GM12878 (cell line): Measurements from ENCODE around the gene SLC35B4. TPM values are rescaled to one million over a fixed set of nuclear protein-coding genes. Genes with fewer than 3 reads are reported as not detected.

Source experiments
- CHD4 ChIP-seq: fragments of 200-600 bp; sonication (generic); IDR thresholded peaks from 2 replicates; pipeline ENCODE4 v1.6.1; 2016; ENCODE audit warnings: mild to moderate bottlenecking
- CUX1 ChIP-seq: IDR thresholded peaks from 2 replicates; pipeline ENCODE4 v1.6.1; 2012; ENCODE audit warnings: improper control_type of control experiment, low read depth, low read length; ENCODE audit not compliant: insufficient replicate concordance
- MTA3 ChIP-seq: IDR thresholded peaks from 2 replicates; pipeline ENCODE4 v1.6.1; 2012; ENCODE audit warnings: low read length, inconsistent platforms, borderline replicate concordance
- NFIC ChIP-seq: IDR thresholded peaks from 2 replicates; pipeline ENCODE4 v1.6.1; 2012; ENCODE audit warnings: low read depth, mild to moderate bottlenecking, inconsistent platforms, low read length, moderate library complexity
- RFX5 ChIP-seq: IDR thresholded peaks from 2 replicates; pipeline ENCODE4 v1.6.1; 2011; ENCODE audit warnings: low read depth, low read length, improper control_type of control experiment
- SRF ChIP-seq, 2 experiments: IDR thresholded peaks; 2 replicates each; pipeline ENCODE4 v1.6.1; 2011; ENCODE audit warnings: low read depth in 2 of 2, low read length in 2 of 2, mild to moderate bottlenecking in 1 of 2, moderate library complexity in 1 of 2
- SUPT20H ChIP-seq: IDR thresholded peaks from 2 replicates; pipeline ENCODE4 v1.6.1; 2011; ENCODE audit warnings: low read depth, mild to moderate bottlenecking, low read length, moderate library complexity, borderline replicate concordance; ENCODE audit not compliant: control insufficient read depth
- USF1 ChIP-seq: IDR thresholded peaks from 2 replicates; pipeline ENCODE4 v1.6.1; 2011; ENCODE audit warnings: borderline replicate concordance, low read depth, mild to moderate bottlenecking, moderate library complexity, mixed read lengths, low read length; ENCODE audit not compliant: insufficient read depth; ENCODE audit errors: extremely low read length
- polyA plus RNA-seq, 11 experiments: library from polyadenylated mRNA; depleted of rRNA in 4 of 11; unstranded in 6 of 11; stranded (reverse) in 5 of 11; fragments of >200 nt; fragmentation: Nextera tagmentation in 4 of 11; fragmentation: Illumina TruSeq in 1 of 11; extraction: Ambion mirVana in 4 of 11; extraction: Trizol in 1 of 11; gene quantifications; 1 replicate in 1 of 11; 2 replicates in 10 of 11; pipeline versions ENCODE4 v1.2.1 to v1.2.3, GENCODE V29; 2011 to 2016; ENCODE audit warnings: inconsistent platforms in 2 of 11, missing spikeins in 2 of 11, low read depth in 1 of 11
- total RNA-seq, 4 experiments: library from RNA; depleted of rRNA in 3 of 4; stranded (reverse); fragments of >200 nt in 3 of 4; fragmentation: Illumina TruSeq in 1 of 4; extraction: Trizol in 1 of 4; gene quantifications; 2 replicates each; pipeline versions ENCODE4 v1.2.1 to v1.2.3, GENCODE V29; 2013 to 2021
- TF ChIP-seq, protein P1 (sequence below): IDR thresholded peaks from 2 replicates; pipeline ENCODE4 v1.6.1; 2012; ENCODE audit warnings: low read depth, low read length, improper control_type of control experiment

The SLC35B4 gene
- total and polyA plus RNA-seq, 10 of the 15 experiments (the other 5 are each of a cell fraction or from before 2014, with no cell fraction given) = 3.6 to 23.9 (median 14.0) TPM

GRCh38 chr7:134302120-134302519 is 14.6 kb downstream of the SLC35B4 start (continued):
- no peak for TF ChIP-seq CUX1
- no peak for TF ChIP-seq USF1
- TF ChIP-seq SUPT20H = no peak
- TF ChIP-seq CHD4 = no peak
- no peak for TF ChIP-seq MTA3
- TF ChIP-seq, protein P1, sequence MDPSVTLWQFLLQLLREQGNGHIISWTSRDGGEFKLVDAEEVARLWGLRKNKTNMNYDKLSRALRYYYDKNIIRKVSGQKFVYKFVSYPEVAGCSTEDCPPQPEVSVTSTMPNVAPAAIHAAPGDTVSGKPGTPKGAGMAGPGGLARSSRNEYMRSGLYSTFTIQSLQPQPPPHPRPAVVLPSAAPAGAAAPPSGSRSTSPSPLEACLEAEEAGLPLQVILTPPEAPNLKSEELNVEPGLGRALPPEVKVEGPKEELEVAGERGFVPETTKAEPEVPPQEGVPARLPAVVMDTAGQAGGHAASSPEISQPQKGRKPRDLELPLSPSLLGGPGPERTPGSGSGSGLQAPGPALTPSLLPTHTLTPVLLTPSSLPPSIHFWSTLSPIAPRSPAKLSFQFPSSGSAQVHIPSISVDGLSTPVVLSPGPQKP = no peak
- no peak for TF ChIP-seq NFIC
- TF ChIP-seq RFX5 = no peak
- TF ChIP-seq SRF (IDR thresholded peaks at IDR 0.05; ENCODE audit: low read depth in 2 of 2, low read length in 2 of 2) = no peak
